Body of pancreas (tissue), 4 donors: ENCODE measurements around the gene THBS1. TPM values are rescaled to one million over a fixed set of nuclear protein-coding genes. Genes with fewer than 3 reads are reported as not detected.

Source experiments
- ATAC-seq: fragments of 150-250 bp; one replicate; pipeline ENCODE4 v1.9.1; 2016
- DNase-seq, 4 donors: peaks; one replicate each; pipeline ENCODE4 v3.0.0-alpha.2; 2019
- H3K27ac ChIP-seq, 4 donors: fragments of 200-600 bp; sonication (generic); 1 replicate in 3 of 4; 2 replicates in 1 of 4; pipeline versions ENCODE4 v1.5.1 to v1.6.1; 2016 to 2019; ENCODE audit warnings: mild to moderate bottlenecking in 1 of 4, mixed read lengths in 1 of 4, moderate library complexity in 1 of 4
- H3K27me3 ChIP-seq, 2 donors: fragments of 200-600 bp; sonication (generic); one replicate each; pipeline ENCODE4 v1.6.0; 2016; ENCODE audit warnings: mild to moderate bottlenecking in 1 of 2
- H3K36me3 ChIP-seq, 2 donors: fragments of 200-600 bp; sonication (generic); replicated peaks in 1 of 2; 2 replicates each; pipeline ENCODE4 v1.5.1; 2016; ENCODE audit warnings: low read depth in 2 of 2; ENCODE audit not compliant: insufficient read depth in 1 of 2
- H3K4me1 ChIP-seq: fragments of 200-600 bp; sonication (generic); one replicate; pipeline ENCODE4 v1.6.0; 2016
- H3K4me3 ChIP-seq, 2 donors: fragments of 200-600 bp; sonication (generic); 1 replicate in 1 of 2; 2 replicates in 1 of 2; pipeline ENCODE4 v1.5.1; 2016 to 2019
- H3K9me3 ChIP-seq, 3 donors: fragments of 200-600 bp; sonication (generic); 1 replicate in 2 of 3; 2 replicates in 1 of 3; pipeline ENCODE4 v1.5.1; 2016
- POLR2A ChIP-seq, 3 donors: fragments of 450-650 bp; IDR thresholded peaks; one replicate each; pipeline ENCODE4 v1.6.1; 2016; ENCODE audit warnings: antibody characterized with exemption in 3 of 3, mild to moderate bottlenecking in 2 of 3
- WGBS, 2 donors: methylation state at CpG; one replicate each; pipeline ENCODE4 v1.1.5; 2017; 5-methylcytosine and 5-hydroxymethylcytosine counted together
- intact Hi-C: fragments of 100-400 bp; cut with DNase I; formaldehyde crosslinking; loops from one replicate; pipeline ENCODE4 v1.15.1; 2023
- total RNA-seq, 2 donors: library from RNA; depleted of rRNA; stranded (reverse); fragments of >200 nt; gene quantifications; one replicate each; pipeline ENCODE4 v1.1.0, GENCODE V29; 2016
- TF ChIP-seq, protein P1 (sequence below), 7 experiments: fragments of 450-650 bp in 4 of 7; fragments of 200-600 bp in 3 of 7; sonication (generic) in 3 of 7; IDR thresholded peaks; one replicate each; pipeline ENCODE4 v1.5.1; 2016 to 2019; ENCODE audit warnings: antibody characterized with exemption in 7 of 7

Gene THBS1
- total RNA-seq, 2 donors from 2014 or later, result 139 to 398 TPM

DNA sequence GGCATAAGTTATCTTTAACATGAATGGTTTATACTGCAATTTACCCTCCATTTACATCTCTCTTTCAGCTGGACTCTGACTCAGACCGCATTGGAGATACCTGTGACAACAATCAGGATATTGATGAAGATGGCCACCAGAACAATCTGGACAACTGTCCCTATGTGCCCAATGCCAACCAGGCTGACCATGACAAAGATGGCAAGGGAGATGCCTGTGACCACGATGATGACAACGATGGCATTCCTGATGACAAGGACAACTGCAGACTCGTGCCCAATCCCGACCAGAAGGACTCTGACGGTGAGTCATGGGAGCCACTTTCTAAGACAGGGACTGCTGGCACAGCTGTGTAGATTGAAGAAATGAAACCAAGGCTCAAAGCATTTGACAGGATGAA lies 11.6 kb downstream of the THBS1 start:
- 69 to 73% methylated on average over 6 of the region's 6 CpGs for WGBS, 2 donors
- Histone ChIP-seq H3K4me3 (no peak overlapping the region), H3K9me3 (no peaks in the 10 kb centered on the region), H3K27me3 (no peaks in the 10 kb centered on the region), H3K4me1 (no peaks in the 10 kb centered on the region), H3K36me3 (peaks cover 0 to 30% of the 10 kb centered on the region in 2 donors), H3K27ac (no peak overlapping the region)
- no peak for TF ChIP-seq POLR2A (IDR thresholded peaks at IDR 0.05)
- TF ChIP-seq, protein P1, sequence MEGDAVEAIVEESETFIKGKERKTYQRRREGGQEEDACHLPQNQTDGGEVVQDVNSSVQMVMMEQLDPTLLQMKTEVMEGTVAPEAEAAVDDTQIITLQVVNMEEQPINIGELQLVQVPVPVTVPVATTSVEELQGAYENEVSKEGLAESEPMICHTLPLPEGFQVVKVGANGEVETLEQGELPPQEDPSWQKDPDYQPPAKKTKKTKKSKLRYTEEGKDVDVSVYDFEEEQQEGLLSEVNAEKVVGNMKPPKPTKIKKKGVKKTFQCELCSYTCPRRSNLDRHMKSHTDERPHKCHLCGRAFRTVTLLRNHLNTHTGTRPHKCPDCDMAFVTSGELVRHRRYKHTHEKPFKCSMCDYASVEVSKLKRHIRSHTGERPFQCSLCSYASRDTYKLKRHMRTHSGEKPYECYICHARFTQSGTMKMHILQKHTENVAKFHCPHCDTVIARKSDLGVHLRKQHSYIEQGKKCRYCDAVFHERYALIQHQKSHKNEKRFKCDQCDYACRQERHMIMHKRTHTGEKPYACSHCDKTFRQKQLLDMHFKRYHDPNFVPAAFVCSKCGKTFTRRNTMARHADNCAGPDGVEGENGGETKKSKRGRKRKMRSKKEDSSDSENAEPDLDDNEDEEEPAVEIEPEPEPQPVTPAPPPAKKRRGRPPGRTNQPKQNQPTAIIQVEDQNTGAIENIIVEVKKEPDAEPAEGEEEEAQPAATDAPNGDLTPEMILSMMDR (IDR thresholded peaks at IDR 0.05), result no peak
- no peak for ATAC-seq
- intact Hi-C loops, result no loop called here
- DNase-seq, result no peak

DNA sequence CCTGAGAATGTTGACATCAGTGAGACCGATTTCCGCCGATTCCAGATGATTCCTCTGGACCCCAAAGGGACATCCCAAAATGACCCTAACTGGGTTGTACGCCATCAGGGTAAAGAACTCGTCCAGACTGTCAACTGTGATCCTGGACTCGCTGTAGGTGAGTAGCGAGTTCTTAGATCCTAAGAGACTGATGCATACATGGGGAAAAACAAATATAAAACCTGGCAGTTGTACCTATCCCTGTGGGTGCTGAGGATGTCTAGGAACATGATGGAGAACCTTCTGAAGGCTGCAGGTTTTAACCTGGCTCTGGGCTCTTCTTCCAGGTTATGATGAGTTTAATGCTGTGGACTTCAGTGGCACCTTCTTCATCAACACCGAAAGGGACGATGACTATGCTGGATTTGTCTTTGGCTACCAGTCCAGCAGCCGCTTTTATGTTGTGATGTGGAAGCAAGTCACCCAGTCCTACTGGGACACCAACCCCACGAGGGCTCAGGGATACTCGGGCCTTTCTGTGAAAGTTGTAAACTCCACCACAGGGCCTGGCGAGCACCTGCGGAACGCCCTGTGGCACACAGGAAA lies 12.3 kb downstream of the THBS1 start:
- H3K4me1 ChIP-seq, result no peaks in the 10 kb centered on the region
- intact Hi-C loops, result no loop called here
- WGBS, 2 donors, result 87% methylated on average over 9 to 15 of the region's 15 CpGs
- H3K4me3 ChIP-seq, result no peak overlapping the region
- H3K9me3 ChIP-seq, result no peaks in the 10 kb centered on the region
- TF ChIP-seq POLR2A (IDR thresholded peaks at IDR 0.05), result no peak
- TF ChIP-seq, protein P1 (IDR thresholded peaks at IDR 0.05), result no peak
- ATAC-seq, result no peak
- DNase-seq, result no peak
- H3K36me3 ChIP-seq, result peaks cover 0 to 29% of the 10 kb centered on the region in 2 donors
- H3K27me3 ChIP-seq, result no peaks in the 10 kb centered on the region
- no peak overlapping the region for H3K27ac ChIP-seq

DNA sequence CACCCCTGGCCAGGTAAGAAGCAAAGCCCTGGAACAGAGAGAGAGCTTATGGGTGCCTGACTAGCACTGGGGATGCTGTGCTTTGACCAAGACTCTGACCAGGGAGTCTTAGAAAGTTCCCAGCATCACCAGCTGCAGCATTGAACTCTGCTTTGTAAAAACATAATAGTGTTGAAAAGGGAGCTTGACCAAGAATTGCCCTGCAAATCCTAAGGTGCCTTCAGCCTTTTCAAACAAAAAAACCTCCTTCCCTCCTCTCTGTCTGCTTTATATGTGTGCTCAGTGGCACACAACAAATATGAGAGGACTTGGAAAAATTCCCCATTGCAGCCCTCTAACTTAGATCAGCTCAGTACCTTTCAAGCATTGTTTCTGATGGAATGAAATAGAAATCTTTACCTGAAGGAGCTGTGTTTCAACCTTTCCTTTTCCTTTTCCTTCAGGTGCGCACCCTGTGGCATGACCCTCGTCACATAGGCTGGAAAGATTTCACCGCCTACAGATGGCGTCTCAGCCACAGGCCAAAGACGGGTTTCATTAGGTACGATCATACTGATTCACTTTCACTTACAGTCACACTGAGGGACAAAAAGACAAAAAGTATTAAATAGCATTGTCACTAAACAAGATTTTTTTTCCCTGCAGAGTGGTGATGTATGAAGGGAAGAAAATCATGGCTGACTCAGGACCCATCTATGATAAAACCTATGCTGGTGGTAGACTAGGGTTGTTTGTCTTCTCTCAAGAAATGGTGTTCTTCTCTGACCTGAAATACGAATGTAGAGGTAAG lies 13.0 kb downstream of the THBS1 start:
- intact Hi-C loops, result no loop called here
- peaks cover 0 to 26% of the 10 kb centered on the region in 2 donors for H3K36me3 ChIP-seq
- H3K27me3 ChIP-seq, result no peaks in the 10 kb centered on the region
- H3K4me1 ChIP-seq, result no peaks in the 10 kb centered on the region
- TF ChIP-seq POLR2A (IDR thresholded peaks at IDR 0.05), result no peak
- TF ChIP-seq, protein P1 (IDR thresholded peaks at IDR 0.05), result no peak
- no peak for ATAC-seq
- H3K4me3 ChIP-seq, result no peak overlapping the region
- DNase-seq, result no peak
- WGBS, 2 donors, result 78 to 84% methylated on average over 7 of the region's 7 CpGs
- no peaks in the 10 kb centered on the region for H3K9me3 ChIP-seq
- H3K27ac ChIP-seq, result no peak overlapping the region

DNA sequence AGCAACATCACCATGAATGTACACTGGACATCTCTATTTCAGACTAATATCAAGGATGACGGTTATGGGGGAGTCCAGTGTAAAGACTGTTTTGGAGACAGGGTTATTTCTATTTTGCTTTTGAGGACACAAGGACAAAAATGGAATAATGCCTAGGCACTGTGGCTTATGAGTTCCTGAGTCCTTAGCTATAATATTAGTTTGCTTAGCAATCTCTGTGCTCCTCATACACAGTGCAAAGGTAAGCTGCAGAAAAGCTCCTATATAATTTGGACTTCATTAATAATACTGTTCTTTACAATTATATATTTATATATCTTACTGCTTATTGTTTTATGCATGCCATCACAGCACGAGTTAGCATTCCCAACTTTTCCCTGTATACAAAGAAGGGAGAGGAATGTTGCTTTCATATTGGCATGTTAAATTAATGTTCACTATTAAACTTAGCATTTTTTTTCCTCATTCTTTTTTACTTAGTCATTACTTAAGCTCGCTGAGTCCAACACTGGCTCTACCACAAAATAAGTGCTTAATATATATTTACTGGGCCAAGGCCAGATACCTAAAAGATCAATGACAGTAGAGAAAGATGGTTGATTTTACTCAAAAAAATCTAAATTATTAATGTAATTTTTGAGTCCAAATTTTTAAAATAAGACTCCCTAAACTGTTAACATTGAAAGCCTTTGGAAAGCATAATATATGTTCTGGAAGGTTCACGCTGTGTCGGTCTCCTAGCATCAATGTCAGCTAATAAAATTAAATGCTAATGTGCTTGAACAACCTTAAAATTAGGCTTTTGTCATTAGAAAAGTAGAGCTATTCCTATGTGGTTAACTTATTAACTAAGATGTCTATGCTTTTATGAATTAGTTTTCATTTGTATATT lies 13.8 kb downstream of the THBS1 start:
- Histone ChIP-seq H3K4me3 (no peak overlapping the region), H3K27me3 (no peaks in the 10 kb centered on the region), H3K4me1 (no peaks in the 10 kb centered on the region), H3K36me3 (peaks cover 0 to 20% of the 10 kb centered on the region in 2 donors), H3K27ac (no peak overlapping the region), H3K9me3 (no peaks in the 10 kb centered on the region)
- no peak for ATAC-seq
- WGBS, 2 donors, result 76 to 77% methylated on average over 5 of the region's 5 CpGs
- intact Hi-C loops, result no loop called here
- TF ChIP-seq POLR2A (IDR thresholded peaks at IDR 0.05), result no peak
- TF ChIP-seq, protein P1 (IDR thresholded peaks at IDR 0.05), result no peak
- DNase-seq, result no peak
